ENCODE measurements around the gene CCDC61.
A peak's percentile ranks its signal among the peaks of the same experiment; 100 is the strongest.

The CCDC61 gene

GRCh38 chr19:45971260-45971902 lies 23.9 kb upstream of the CCDC61 start:
- H3K9me3 ChIP-seq (ENCODE audit: severe bottlenecking) = no peaks in the 10 kb centered on the region
- no peak for DNase-seq
- no peak for TF ChIP-seq CTCF (IDR thresholded peaks at IDR 0.05; ENCODE audit: low read depth, low read length)
- no peak overlapping the region for H3K4me3 ChIP-seq (ENCODE audit: low read depth, low read length)
- H3K27me3 ChIP-seq (ENCODE audit: insufficient read depth, low read depth, severe bottlenecking) = no peaks in the 10 kb centered on the region
- H3K36me3 ChIP-seq = peaks cover 8% of the 10 kb centered on the region
- H3K27ac ChIP-seq = no peak overlapping the region

- Histone ChIP-seq H3K36me3 (peaks cover 8% of the 10 kb centered on the region), H3K27ac (no peak overlapping the region), H3K4me3 (ENCODE audit: low read depth, low read length) (peak overlapping the region; percentile 55), H3K9me3 (ENCODE audit: severe bottlenecking) (no peaks in the 10 kb centered on the region), H3K27me3 (ENCODE audit: insufficient read depth, low read depth, severe bottlenecking) (no peaks in the 10 kb centered on the region)
- peak; percentile 31 for DNase-seq
- no peak for TF ChIP-seq CTCF (IDR thresholded peaks at IDR 0.05; ENCODE audit: low read depth, low read length)
These were observed 23.0 kb upstream of the CCDC61 start for GRCh38 chr19:45972081-45972946.

- Histone ChIP-seq H3K36me3 (peaks cover 8% of the 10 kb centered on the region), H3K4me3 (ENCODE audit: low read depth, low read length) (peak overlapping the region; percentile 55), H3K27ac (no peak overlapping the region), H3K27me3 (ENCODE audit: insufficient read depth, low read depth, severe bottlenecking) (no peaks in the 10 kb centered on the region), H3K9me3 (ENCODE audit: severe bottlenecking) (no peaks in the 10 kb centered on the region)
- no peak for DNase-seq
- TF ChIP-seq CTCF (IDR thresholded peaks at IDR 0.05; ENCODE audit: low read depth, low read length) = no peak
These were observed 22.2 kb upstream of the CCDC61 start for GRCh38 chr19:45972947-45973540.

- Histone ChIP-seq H3K9me3 (ENCODE audit: severe bottlenecking) (no peaks in the 10 kb centered on the region), H3K27me3 (ENCODE audit: insufficient read depth, low read depth, severe bottlenecking) (no peaks in the 10 kb centered on the region), H3K4me3 (ENCODE audit: low read depth, low read length) (peak within 1 kb of the TSS; percentile 57), H3K36me3 (peaks cover 4% of the 10 kb centered on the region), H3K27ac (no peak within 1 kb of the TSS)
- no peak for TF ChIP-seq CTCF (IDR thresholded peaks at IDR 0.05; ENCODE audit: low read depth, low read length)
- DNase-seq = peak; percentile 91
These were observed 21.5 kb upstream of the CCDC61 start, which contains the start of gene NOVA2 for GRCh38 chr19:45973553-45974338. NOVA2 (minus strand) TSS chr19:45973865; CDS start chr19:45973351, 514 bp downstream.

- no peak overlapping the region for H3K4me3 ChIP-seq (ENCODE audit: low read depth, low read length)
- DNase-seq = peak; percentile 29
These were observed 19.8 kb upstream of the CCDC61 start for GRCh38 chr19:45975306-45976070.

More at GRCh38 chr19:45975306-45976070, 19.8 kb upstream of the CCDC61 start:
- TF ChIP-seq CTCF (IDR thresholded peaks at IDR 0.05; ENCODE audit: low read depth, low read length) = no peak
- Histone ChIP-seq H3K27ac (no peak overlapping the region), H3K36me3 (no peaks in the 10 kb centered on the region), H3K9me3 (ENCODE audit: severe bottlenecking) (no peaks in the 10 kb centered on the region), H3K27me3 (ENCODE audit: insufficient read depth, low read depth, severe bottlenecking) (no peaks in the 10 kb centered on the region)

Measured in WERI-Rb-1 (cell line).